ENCODE measurements around the gene SGK2.

Gene SGK2

GRCh38 chr20:43559147-43559987 is 540 bp downstream of the SGK2 start:
- Histone ChIP-seq H3K27ac (peak overlapping the region in 2 of 21 experiments; percentile 5 to 56), H3K4me3 (no peak overlapping the region)

- Histone ChIP-seq H3K27ac (no peak overlapping the region), H3K4me3 (no peak overlapping the region)
Measured at GRCh38 chr20:43560974-43561373, 2.1 kb downstream of the SGK2 start.

- H3K27ac ChIP-seq = no peak overlapping the region
- no peak overlapping the region for H3K4me3 ChIP-seq
Measured at GRCh38 chr20:43563429-43563828, 4.6 kb downstream of the SGK2 start.

DNA sequence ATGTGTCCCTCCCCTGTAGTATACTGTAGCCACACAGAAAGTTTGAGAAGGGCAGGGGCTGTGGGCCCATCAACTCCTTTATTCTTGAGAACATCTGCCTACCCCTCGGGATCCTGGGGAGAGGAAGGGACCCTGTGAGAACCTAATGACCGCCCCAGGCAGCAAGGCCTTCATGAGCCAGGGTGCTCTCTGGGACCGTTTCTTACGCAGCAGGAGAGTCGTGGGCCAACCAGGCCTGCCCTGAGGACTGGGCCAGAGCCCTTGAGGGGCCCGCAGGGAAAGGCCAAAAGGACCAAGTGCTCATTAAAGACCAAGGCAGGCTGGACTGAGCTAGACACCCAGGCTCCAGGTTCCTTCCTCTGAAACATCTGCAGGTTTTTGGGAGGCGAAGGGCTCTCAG is 5.2 kb downstream of the SGK2 start:
- Histone ChIP-seq H3K4me3 (no peak overlapping the region), H3K27ac (no peak overlapping the region)

DNA sequence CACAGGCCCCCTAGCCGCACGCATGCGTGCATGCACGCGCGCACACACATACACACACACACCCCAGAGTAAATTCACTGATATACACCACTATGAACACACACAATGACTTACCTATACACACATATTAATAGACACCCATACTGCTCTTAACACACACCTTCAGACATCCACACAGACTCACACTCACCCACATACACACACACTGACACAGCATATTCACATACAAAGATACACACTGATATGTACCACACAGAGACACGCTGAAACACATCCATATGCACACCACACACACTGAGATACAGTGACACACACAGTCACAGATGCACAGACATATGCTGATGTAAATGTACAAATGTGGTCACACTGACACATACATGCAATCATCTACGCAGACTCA is 5.6 kb downstream of the SGK2 start:
- Histone ChIP-seq H3K4me3 (no peak overlapping the region), H3K27ac (no peak overlapping the region)

DNA sequence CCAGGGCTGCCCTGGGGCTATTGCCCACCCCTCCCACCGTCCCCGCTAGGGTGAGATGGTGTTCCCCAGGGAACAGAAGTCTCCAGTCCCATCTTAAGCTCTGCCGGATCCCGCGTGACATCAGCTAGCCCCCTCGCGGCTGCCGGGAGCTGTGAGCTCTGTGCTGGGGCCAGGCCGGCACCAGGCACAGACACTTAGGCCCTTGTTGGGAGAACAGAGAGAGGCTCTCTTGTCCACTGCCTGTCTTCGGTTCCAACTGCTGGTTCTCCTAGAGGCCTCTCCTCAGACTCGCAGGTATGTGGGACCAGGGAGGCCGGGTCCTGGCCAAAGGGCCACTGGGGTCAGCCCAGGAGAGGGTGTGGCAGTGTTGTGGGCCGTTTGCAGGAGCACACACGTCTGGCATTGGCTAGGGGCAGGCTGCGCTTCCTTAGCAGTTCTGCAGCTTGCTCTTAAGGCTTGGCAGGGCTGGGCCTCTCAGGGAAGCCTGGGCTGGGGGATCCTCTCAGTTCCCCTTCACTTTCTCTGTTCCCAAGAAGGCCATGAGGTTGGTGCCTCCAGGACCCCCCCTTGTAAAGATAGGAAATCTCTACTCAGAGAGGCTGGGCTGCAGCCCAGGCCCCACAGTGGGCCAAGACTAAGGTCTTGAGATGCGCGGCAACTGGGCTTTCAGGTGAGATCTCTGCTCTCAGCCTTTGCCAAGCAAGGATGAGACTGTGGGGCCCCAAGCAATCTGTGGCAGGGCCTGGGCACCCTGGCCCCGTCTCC is 6.3 kb downstream of the SGK2 start:
- no peak overlapping the region for H3K4me3 ChIP-seq

DNA sequence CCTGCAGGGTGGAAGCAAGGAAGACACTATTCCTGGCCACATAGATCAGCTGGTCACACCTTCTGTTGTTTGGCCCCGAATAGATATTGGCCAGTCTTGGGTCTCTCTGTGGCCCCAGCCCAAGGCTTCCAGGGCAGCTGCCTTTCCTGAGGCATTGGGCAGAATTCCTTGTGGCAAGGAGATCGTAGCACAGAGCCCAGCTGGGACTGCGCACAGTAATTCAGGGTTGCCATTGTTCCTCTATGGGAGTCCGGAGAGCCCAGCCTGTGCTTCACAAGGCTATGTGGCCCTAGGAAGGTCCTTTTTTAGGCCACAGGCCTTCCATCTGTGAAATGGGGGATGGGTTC is 6.9 kb downstream of the SGK2 start:
- Histone ChIP-seq H3K4me3 (no peak overlapping the region), H3K27ac (no peak overlapping the region)

More for the DNA sequence above, 6.3 kb downstream of the SGK2 start:
- H3K27ac ChIP-seq = no peak overlapping the region

- no peak overlapping the region for H3K27ac ChIP-seq
- H3K4me3 ChIP-seq = no peak overlapping the region
Measured at GRCh38 chr20:43567477-43567876, 8.7 kb downstream of the SGK2 start.

DNA sequence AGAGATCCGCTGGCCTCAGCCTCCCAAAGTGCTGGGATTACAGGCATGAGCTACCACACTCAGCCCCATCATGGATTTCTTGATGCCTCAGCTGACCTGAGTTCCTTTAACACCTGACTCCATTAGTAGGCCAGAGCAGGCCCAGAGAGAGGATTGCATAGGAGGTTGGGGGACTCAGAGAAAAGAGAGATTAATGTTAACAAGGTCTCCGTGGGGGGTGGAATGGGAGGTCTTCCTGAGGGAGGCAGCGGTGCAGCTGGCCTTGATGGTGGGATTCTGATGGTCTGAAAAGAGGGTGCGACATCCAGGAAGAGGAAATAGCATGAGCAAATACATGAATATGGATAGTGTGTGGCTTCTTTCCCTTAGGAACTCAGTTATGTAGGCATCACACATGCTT is 9.9 kb downstream of the SGK2 start:
- Histone ChIP-seq H3K27ac (no peak overlapping the region), H3K4me3 (no peak overlapping the region)

GRCh38 chr20:43569282-43569681 is 10.5 kb downstream of the SGK2 start:
- Histone ChIP-seq H3K4me3 (no peak overlapping the region), H3K27ac (no peak overlapping the region)

- Histone ChIP-seq H3K4me3 (no peak overlapping the region), H3K27ac (no peak overlapping the region)
Measured at GRCh38 chr20:43570496-43570895, 11.7 kb downstream of the SGK2 start.

GRCh38 chr20:43571310-43571709 is 12.5 kb downstream of the SGK2 start:
- no peak overlapping the region for H3K4me3 ChIP-seq
- H3K27ac ChIP-seq = no peak overlapping the region

DNA sequence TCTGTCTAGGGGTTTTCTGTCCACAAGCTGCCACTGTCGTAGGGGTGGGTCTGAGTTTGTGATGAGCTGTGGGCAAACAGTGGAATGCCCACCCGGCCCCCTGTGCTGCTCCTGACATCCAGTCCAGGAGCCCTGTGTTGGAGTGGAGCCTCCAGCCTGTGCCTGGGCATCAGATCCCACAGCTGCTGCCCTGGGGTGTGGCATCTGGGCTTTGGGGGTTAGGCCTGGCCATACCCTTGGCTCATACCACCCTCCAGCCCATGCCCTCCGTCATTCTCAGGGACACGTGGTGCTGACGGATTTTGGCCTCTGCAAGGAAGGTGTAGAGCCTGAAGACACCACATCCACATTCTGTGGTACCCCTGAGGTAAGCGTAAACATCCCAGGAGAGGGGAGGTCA is 12.9 kb downstream of the SGK2 start:
- Histone ChIP-seq H3K4me3 (no peak overlapping the region), H3K27ac (no peak overlapping the region)

GRCh38 chr20:43572891-43573290 is 14.1 kb downstream of the SGK2 start:
- Histone ChIP-seq H3K4me3 (no peak overlapping the region), H3K27ac (no peak overlapping the region)

GRCh38 chr20:43576108-43576507 is 17.3 kb downstream of the SGK2 start:
- no peak overlapping the region for H3K27ac ChIP-seq
- H3K4me3 ChIP-seq = no peak overlapping the region

- Histone ChIP-seq H3K27ac (no peak overlapping the region), H3K4me3 (no peak overlapping the region)
Measured at GRCh38 chr20:43579861-43580793, 21.3 kb downstream of the SGK2 start.

GRCh38 chr20:43583133-43583864 is 24.5 kb downstream of the SGK2 start:
- Histone ChIP-seq H3K27ac (peak overlapping the region in 1 of 21 experiments; percentile 2), H3K4me3 (no peak overlapping the region)

GRCh38 chr20:43583982-43584432 is 25.2 kb downstream of the SGK2 start:
- no peak overlapping the region for H3K4me3 ChIP-seq
- no peak overlapping the region for H3K27ac ChIP-seq

- Histone ChIP-seq H3K4me3 (no peak overlapping the region), H3K27ac (no peak overlapping the region)
Measured at GRCh38 chr20:43584448-43585136, 25.8 kb downstream of the SGK2 start.
